ENCODE data around the gene CA10.

DNA sequence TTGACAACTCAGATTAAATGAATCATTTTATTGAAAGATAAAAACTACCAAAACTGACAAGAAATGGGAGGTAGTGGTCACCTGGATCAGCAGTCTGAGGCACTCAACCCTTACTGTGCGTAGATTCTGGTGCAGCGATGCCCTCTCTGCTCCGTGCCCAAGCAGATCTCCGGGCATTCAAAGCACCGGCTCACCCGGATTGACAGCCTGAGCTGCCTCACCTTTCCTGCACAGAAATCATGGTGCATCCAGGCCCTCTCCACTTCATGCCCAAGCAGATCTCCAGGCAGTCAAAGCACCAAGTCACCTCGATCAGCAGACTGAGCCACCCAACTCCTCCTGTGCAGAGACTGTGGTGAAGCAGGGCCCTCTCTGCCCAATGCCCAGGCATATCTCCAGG lies 196.8 kb downstream of the CA10 start:
- no peak for TF ChIP-seq EZH2phosphoT487 (IDR thresholded peaks at IDR 0.05; ENCODE audit: unreplicated experiment)
- no peak for TF ChIP-seq CREB1 (CRISPR knock-in tag; IDR thresholded peaks at IDR 0.05; ENCODE audit: low read depth)
- TF ChIP-seq, protein P1, sequence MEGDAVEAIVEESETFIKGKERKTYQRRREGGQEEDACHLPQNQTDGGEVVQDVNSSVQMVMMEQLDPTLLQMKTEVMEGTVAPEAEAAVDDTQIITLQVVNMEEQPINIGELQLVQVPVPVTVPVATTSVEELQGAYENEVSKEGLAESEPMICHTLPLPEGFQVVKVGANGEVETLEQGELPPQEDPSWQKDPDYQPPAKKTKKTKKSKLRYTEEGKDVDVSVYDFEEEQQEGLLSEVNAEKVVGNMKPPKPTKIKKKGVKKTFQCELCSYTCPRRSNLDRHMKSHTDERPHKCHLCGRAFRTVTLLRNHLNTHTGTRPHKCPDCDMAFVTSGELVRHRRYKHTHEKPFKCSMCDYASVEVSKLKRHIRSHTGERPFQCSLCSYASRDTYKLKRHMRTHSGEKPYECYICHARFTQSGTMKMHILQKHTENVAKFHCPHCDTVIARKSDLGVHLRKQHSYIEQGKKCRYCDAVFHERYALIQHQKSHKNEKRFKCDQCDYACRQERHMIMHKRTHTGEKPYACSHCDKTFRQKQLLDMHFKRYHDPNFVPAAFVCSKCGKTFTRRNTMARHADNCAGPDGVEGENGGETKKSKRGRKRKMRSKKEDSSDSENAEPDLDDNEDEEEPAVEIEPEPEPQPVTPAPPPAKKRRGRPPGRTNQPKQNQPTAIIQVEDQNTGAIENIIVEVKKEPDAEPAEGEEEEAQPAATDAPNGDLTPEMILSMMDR (conservative IDR thresholded peaks at IDR 0.05; ENCODE audit: low read depth in 2 of 2), result no peak
- TF ChIP-seq JUNB (IDR thresholded peaks at IDR 0.05; ENCODE audit: unreplicated experiment), result no peak
- no peak for TF ChIP-seq EZH2 (IDR thresholded peaks at IDR 0.05; ENCODE audit: low read depth, unreplicated experiment)
- no peak for TF ChIP-seq POLR2AphosphoS5 (IDR thresholded peaks at IDR 0.05; ENCODE audit: low read depth)
- TF ChIP-seq, protein P2, sequence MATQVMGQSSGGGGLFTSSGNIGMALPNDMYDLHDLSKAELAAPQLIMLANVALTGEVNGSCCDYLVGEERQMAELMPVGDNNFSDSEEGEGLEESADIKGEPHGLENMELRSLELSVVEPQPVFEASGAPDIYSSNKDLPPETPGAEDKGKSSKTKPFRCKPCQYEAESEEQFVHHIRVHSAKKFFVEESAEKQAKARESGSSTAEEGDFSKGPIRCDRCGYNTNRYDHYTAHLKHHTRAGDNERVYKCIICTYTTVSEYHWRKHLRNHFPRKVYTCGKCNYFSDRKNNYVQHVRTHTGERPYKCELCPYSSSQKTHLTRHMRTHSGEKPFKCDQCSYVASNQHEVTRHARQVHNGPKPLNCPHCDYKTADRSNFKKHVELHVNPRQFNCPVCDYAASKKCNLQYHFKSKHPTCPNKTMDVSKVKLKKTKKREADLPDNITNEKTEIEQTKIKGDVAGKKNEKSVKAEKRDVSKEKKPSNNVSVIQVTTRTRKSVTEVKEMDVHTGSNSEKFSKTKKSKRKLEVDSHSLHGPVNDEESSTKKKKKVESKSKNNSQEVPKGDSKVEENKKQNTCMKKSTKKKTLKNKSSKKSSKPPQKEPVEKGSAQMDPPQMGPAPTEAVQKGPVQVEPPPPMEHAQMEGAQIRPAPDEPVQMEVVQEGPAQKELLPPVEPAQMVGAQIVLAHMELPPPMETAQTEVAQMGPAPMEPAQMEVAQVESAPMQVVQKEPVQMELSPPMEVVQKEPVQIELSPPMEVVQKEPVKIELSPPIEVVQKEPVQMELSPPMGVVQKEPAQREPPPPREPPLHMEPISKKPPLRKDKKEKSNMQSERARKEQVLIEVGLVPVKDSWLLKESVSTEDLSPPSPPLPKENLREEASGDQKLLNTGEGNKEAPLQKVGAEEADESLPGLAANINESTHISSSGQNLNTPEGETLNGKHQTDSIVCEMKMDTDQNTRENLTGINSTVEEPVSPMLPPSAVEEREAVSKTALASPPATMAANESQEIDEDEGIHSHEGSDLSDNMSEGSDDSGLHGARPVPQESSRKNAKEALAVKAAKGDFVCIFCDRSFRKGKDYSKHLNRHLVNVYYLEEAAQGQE (IDR thresholded peaks at IDR 0.05; ENCODE audit: unreplicated experiment), result no peak
- TF ChIP-seq ZNF114 (CRISPR knock-in tag; IDR thresholded peaks at IDR 0.05), result no peak
- TF ChIP-seq, protein P3, sequence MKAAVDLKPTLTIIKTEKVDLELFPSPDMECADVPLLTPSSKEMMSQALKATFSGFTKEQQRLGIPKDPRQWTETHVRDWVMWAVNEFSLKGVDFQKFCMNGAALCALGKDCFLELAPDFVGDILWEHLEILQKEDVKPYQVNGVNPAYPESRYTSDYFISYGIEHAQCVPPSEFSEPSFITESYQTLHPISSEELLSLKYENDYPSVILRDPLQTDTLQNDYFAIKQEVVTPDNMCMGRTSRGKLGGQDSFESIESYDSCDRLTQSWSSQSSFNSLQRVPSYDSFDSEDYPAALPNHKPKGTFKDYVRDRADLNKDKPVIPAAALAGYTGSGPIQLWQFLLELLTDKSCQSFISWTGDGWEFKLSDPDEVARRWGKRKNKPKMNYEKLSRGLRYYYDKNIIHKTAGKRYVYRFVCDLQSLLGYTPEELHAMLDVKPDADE (IDR thresholded peaks at IDR 0.05), result no peak
- no peak for TF ChIP-seq STAT1 (IDR thresholded peaks at IDR 0.05; ENCODE audit: unreplicated experiment)

All from GM23338 (cell line).